GM23338 (cell line): Measurements from ENCODE around the gene RNF213. TPM values are rescaled to one million over a fixed set of nuclear protein-coding genes. Genes with fewer than 3 reads are reported as not detected.

ENCODE experiments used
- ATAC-seq: fragments of 200-7000 bp; cut with Tn5 transposase; 3 replicates; pipeline ENCODE4 v1.9.1; 2020
- DNase-seq: peaks from one replicate; pipeline ENCODE4 v3.0.0-alpha.2; 2015; ENCODE audit warnings: low spot score
- H2AFZ ChIP-seq: fragments of 200-600 bp; sonication (generic); 2 replicates; pipeline ENCODE4 v1.8.0; 2016; ENCODE audit warnings: antibody characterized with exemption, mild to moderate bottlenecking, moderate library complexity
- H3F3A ChIP-seq: fragments of 200-600 bp; sonication (generic); replicated peaks from 2 replicates; pipeline ENCODE4 v1.8.0; 2017; ENCODE audit warnings: antibody characterized with exemption, mixed run types, low read depth
- H3K27ac ChIP-seq: fragments of 200-600 bp; sonication (generic); 2 replicates; pipeline ENCODE4 v1.6.1; 2016; ENCODE audit warnings: low read depth
- H3K27me3 ChIP-seq: fragments of 200-600 bp; sonication (generic); 2 replicates; pipeline ENCODE4 v1.8.0; 2016; ENCODE audit warnings: mild to moderate bottlenecking, mixed run types, moderate library complexity; ENCODE audit not compliant: insufficient read depth
- H3K36me3 ChIP-seq: fragments of 200-600 bp; sonication (generic); 2 replicates; pipeline ENCODE4 v1.8.0; 2016; ENCODE audit warnings: mild to moderate bottlenecking; ENCODE audit not compliant: insufficient read depth
- H3K4me1 ChIP-seq: fragments of 200-600 bp; sonication (generic); 2 replicates; pipeline ENCODE4 v1.8.0; 2016; ENCODE audit warnings: mild to moderate bottlenecking, moderate library complexity; ENCODE audit not compliant: insufficient read depth
- H3K4me2 ChIP-seq: fragments of 200-600 bp; sonication (generic); 2 replicates; pipeline ENCODE4 v1.7.1; 2017; ENCODE audit warnings: mixed run types
- H3K4me3 ChIP-seq: fragments of 200-600 bp; sonication (generic); 2 replicates; pipeline ENCODE4 v1.6.1; 2016; ENCODE audit warnings: mixed run types
- H3K79me2 ChIP-seq: fragments of 200-600 bp; sonication (generic); replicated peaks from 2 replicates; pipeline ENCODE4 v1.8.0; 2017; ENCODE audit warnings: mild to moderate bottlenecking; ENCODE audit not compliant: insufficient read depth
- H3K9me2 ChIP-seq: fragments of 200-600 bp; sonication (generic); 2 replicates; pipeline ENCODE4 v1.8.0; 2017; ENCODE audit not compliant: insufficient read depth
- H4K20me1 ChIP-seq: fragments of 200-600 bp; sonication (generic); replicated peaks from 2 replicates; pipeline ENCODE4 v1.8.0; 2017; ENCODE audit warnings: mild to moderate bottlenecking; ENCODE audit not compliant: insufficient read depth
- H3K27ac Mint-ChIP-seq: 2 replicates; pipeline ENCODE4 v1.8.0; 2020; ENCODE audit warnings: inconsistent platforms, mild to moderate bottlenecking, moderate library complexity, mixed read lengths
- H3K27me3 Mint-ChIP-seq: 3 replicates; pipeline ENCODE4 v1.8.0; 2022; ENCODE audit warnings: low read depth, mild to moderate bottlenecking, moderate library complexity, mixed read lengths, inconsistent platforms; ENCODE audit not compliant: insufficient read depth, poor library complexity
- H3K36me3 Mint-ChIP-seq: 3 replicates; pipeline ENCODE4 v1.8.0; 2021; ENCODE audit warnings: low read depth, mild to moderate bottlenecking, inconsistent platforms, moderate library complexity, mixed read lengths
- H3K4me1 Mint-ChIP-seq: 3 replicates; pipeline ENCODE4 v1.8.0; 2020; ENCODE audit warnings: mild to moderate bottlenecking, inconsistent platforms, mixed read lengths
- H3K4me3 Mint-ChIP-seq: 3 replicates; pipeline ENCODE4 v1.8.0; 2021; ENCODE audit warnings: moderate library complexity, mild to moderate bottlenecking, inconsistent platforms, mixed read lengths
- H3K9me3 Mint-ChIP-seq: 3 replicates; pipeline ENCODE4 v1.8.0; 2020; ENCODE audit warnings: moderate library complexity, mild to moderate bottlenecking, inconsistent platforms, mixed read lengths
- EZH2phosphoT487 ChIP-seq: fragments of 200-600 bp; sonication (generic); IDR thresholded peaks from one replicate; pipeline ENCODE4 v1.8.1; 2018; ENCODE audit warnings: antibody characterized with exemption; ENCODE audit not compliant: unreplicated experiment
- ZNF331 ChIP-seq: fragments of 250-450 bp; sonication (Bioruptor Pico); IDR thresholded peaks from 2 replicates; pipeline ENCODE4 v1.5.0; 2020; ENCODE audit warnings: low read depth, mild to moderate bottlenecking, moderate library complexity
- polyA plus RNA-seq: library from polyadenylated mRNA; unstranded; fragments of >200 nt; fragmentation: Nextera tagmentation; extraction: Ambion mirVana; gene quantifications from 2 replicates; pipeline ENCODE4 v1.2.1, GENCODE V29; 2016
- total RNA-seq: library from RNA; depleted of rRNA; stranded (reverse); fragments of >200 nt; shearing (Covaris generic); gene quantifications from 2 replicates; pipeline ENCODE4 v1.2.3, GENCODE V29; 2014
- TF ChIP-seq, protein P1 (sequence below): IDR thresholded peaks from 2 replicates; pipeline ENCODE4 v1.6.1; 2016; ENCODE audit warnings: antibody characterized with exemption
- TF ChIP-seq, protein P2 (sequence below): fragments of 250-450 bp; sonication (Bioruptor Pico); IDR thresholded peaks from 2 replicates; pipeline ENCODE4 v1.5.0; 2020; ENCODE audit warnings: mild to moderate bottlenecking, moderate library complexity
- TF ChIP-seq, protein P3 (sequence below): IDR thresholded peaks from one replicate; pipeline ENCODE4 v1.6.1; 2018; ENCODE audit warnings: antibody characterized with exemption; ENCODE audit not compliant: unreplicated experiment

Gene RNF213
- total and polyA plus RNA-seq, 2 experiments from 2014 or later = 21.2 to 67.2 TPM

DNA sequence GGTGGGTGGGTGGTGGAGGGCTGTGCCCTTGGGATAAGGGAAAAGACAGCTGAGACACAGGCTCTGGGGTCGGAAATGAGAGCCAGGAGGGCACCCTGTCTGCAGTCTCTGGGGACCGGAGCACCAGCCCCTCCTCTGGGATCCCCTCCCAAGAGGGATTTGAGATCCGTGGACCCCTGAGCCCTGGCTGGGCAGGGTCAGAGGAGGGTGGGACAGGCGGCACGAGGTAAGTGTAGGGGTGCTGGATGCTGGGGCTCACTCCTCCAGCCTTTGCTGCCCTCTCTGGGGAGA, 40.9 kb upstream of the RNF213 start:
- no peak overlapping the region for H3K27ac ChIP-seq
- H4K20me1 ChIP-seq = no peaks in the 10 kb centered on the region
- DNase-seq (no peak), ATAC-seq (peak; percentile 16; the same call in 2 of the 3 replicates)
- Mint-ChIP-seq H3K4me1 (peaks cover 16% of the 10 kb centered on the region), H3K27me3 (peaks cover 7% of the 10 kb centered on the region), H3K9me3 (no peaks in the 10 kb centered on the region; the same call in 2 of the 3 replicates), H3K4me3 (peak overlapping the region; percentile 94), H3K27ac (peak overlapping the region; percentile 52; the same call in 1 of the 2 replicates), H3K36me3 (peaks cover 28% of the 10 kb centered on the region)
- H3K27me3 ChIP-seq = no peaks in the 10 kb centered on the region
- H3K36me3 ChIP-seq = no peaks in the 10 kb centered on the region
- peaks cover 7% of the 10 kb centered on the region; the same call in 1 of the 2 replicates for H3K79me2 ChIP-seq
- H3K9me2 ChIP-seq = no peaks in the 10 kb centered on the region
- H3K4me3 ChIP-seq = peak overlapping the region; percentile 93
- peak overlapping the region; percentile 97 for H3K4me2 ChIP-seq
- peak overlapping the region; percentile 94 for H2AFZ ChIP-seq
- H3K4me1 ChIP-seq = 0 out of 2 replicates have a peak, but pooled peaks cover 3% of the 10 kb centered on the region
- TF ChIP-seq, protein P1, sequence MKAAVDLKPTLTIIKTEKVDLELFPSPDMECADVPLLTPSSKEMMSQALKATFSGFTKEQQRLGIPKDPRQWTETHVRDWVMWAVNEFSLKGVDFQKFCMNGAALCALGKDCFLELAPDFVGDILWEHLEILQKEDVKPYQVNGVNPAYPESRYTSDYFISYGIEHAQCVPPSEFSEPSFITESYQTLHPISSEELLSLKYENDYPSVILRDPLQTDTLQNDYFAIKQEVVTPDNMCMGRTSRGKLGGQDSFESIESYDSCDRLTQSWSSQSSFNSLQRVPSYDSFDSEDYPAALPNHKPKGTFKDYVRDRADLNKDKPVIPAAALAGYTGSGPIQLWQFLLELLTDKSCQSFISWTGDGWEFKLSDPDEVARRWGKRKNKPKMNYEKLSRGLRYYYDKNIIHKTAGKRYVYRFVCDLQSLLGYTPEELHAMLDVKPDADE = no peak
- TF ChIP-seq, protein P2, sequence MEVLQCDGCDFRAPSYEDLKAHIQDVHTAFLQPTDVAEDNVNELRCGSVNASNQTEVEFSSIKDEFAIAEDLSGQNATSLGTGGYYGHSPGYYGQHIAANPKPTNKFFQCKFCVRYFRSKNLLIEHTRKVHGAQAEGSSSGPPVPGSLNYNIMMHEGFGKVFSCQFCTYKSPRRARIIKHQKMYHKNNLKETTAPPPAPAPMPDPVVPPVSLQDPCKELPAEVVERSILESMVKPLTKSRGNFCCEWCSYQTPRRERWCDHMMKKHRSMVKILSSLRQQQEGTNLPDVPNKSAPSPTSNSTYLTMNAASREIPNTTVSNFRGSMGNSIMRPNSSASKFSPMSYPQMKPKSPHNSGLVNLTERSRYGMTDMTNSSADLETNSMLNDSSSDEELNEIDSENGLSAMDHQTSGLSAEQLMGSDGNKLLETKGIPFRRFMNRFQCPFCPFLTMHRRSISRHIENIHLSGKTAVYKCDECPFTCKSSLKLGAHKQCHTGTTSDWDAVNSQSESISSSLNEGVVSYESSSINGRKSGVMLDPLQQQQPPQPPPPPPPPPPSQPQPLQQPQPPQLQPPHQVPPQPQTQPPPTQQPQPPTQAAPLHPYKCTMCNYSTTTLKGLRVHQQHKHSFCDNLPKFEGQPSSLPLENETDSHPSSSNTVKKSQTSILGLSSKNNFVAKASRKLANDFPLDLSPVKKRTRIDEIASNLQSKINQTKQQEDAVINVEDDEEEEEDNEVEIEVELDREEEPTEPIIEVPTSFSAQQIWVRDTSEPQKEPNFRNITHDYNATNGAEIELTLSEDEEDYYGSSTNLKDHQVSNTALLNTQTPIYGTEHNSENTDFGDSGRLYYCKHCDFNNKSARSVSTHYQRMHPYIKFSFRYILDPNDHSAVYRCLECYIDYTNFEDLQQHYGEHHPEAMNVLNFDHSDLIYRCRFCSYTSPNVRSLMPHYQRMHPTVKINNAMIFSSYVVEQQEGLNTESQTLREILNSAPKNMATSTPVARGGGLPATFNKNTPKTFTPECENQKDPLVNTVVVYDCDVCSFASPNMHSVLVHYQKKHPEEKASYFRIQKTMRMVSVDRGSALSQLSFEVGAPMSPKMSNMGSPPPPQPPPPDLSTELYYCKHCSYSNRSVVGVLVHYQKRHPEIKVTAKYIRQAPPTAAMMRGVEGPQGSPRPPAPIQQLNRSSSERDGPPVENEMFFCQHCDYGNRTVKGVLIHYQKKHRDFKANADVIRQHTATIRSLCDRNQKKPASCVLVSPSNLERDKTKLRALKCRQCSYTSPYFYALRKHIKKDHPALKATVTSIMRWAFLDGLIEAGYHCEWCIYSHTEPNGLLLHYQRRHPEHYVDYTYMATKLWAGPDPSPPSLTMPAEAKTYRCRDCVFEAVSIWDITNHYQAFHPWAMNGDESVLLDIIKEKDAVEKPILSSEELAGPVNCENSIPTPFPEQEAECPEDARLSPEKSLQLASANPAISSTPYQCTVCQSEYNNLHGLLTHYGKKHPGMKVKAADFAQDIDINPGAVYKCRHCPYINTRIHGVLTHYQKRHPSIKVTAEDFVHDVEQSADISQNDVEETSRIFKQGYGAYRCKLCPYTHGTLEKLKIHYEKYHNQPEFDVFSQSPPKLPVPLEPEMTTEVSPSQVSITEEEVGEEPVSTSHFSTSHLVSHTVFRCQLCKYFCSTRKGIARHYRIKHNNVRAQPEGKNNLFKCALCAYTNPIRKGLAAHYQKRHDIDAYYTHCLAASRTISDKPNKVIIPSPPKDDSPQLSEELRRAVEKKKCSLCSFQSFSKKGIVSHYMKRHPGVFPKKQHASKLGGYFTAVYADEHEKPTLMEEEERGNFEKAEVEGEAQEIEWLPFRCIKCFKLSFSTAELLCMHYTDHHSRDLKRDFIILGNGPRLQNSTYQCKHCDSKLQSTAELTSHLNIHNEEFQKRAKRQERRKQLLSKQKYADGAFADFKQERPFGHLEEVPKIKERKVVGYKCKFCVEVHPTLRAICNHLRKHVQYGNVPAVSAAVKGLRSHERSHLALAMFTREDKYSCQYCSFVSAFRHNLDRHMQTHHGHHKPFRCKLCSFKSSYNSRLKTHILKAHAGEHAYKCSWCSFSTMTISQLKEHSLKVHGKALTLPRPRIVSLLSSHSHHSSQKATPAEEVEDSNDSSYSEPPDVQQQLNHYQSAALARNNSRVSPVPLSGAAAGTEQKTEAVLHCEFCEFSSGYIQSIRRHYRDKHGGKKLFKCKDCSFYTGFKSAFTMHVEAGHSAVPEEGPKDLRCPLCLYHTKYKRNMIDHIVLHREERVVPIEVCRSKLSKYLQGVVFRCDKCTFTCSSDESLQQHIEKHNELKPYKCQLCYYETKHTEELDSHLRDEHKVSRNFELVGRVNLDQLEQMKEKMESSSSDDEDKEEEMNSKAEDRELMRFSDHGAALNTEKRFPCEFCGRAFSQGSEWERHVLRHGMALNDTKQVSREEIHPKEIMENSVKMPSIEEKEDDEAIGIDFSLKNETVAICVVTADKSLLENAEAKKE (CRISPR knock-in tag) = no peak
- TF ChIP-seq ZNF331 (CRISPR knock-in tag) (no peak), EZH2phosphoT487 (no peak)
- TF ChIP-seq, protein P3, sequence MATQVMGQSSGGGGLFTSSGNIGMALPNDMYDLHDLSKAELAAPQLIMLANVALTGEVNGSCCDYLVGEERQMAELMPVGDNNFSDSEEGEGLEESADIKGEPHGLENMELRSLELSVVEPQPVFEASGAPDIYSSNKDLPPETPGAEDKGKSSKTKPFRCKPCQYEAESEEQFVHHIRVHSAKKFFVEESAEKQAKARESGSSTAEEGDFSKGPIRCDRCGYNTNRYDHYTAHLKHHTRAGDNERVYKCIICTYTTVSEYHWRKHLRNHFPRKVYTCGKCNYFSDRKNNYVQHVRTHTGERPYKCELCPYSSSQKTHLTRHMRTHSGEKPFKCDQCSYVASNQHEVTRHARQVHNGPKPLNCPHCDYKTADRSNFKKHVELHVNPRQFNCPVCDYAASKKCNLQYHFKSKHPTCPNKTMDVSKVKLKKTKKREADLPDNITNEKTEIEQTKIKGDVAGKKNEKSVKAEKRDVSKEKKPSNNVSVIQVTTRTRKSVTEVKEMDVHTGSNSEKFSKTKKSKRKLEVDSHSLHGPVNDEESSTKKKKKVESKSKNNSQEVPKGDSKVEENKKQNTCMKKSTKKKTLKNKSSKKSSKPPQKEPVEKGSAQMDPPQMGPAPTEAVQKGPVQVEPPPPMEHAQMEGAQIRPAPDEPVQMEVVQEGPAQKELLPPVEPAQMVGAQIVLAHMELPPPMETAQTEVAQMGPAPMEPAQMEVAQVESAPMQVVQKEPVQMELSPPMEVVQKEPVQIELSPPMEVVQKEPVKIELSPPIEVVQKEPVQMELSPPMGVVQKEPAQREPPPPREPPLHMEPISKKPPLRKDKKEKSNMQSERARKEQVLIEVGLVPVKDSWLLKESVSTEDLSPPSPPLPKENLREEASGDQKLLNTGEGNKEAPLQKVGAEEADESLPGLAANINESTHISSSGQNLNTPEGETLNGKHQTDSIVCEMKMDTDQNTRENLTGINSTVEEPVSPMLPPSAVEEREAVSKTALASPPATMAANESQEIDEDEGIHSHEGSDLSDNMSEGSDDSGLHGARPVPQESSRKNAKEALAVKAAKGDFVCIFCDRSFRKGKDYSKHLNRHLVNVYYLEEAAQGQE = no peak
- peaks cover 7% of the 10 kb centered on the region; the same call in 1 of the 2 replicates for H3F3A ChIP-seq
